HG02610 (cell line): ENCODE data around the gene NCOA1.
"Not testable (repeated sequence)": the region's sequence is repeated elsewhere in the genome, so short reads cannot be mapped to it uniquely, and the experiment has no call there.

ENCODE experiments used
- ATAC-seq: cut with Tn5 transposase; IDR thresholded peaks from one replicate; pipeline ENCODE4 v1.9.1; 2021; ENCODE audit warnings: mild to moderate bottlenecking, moderate library complexity; ENCODE audit not compliant: unreplicated experiment

The NCOA1 gene

DNA sequence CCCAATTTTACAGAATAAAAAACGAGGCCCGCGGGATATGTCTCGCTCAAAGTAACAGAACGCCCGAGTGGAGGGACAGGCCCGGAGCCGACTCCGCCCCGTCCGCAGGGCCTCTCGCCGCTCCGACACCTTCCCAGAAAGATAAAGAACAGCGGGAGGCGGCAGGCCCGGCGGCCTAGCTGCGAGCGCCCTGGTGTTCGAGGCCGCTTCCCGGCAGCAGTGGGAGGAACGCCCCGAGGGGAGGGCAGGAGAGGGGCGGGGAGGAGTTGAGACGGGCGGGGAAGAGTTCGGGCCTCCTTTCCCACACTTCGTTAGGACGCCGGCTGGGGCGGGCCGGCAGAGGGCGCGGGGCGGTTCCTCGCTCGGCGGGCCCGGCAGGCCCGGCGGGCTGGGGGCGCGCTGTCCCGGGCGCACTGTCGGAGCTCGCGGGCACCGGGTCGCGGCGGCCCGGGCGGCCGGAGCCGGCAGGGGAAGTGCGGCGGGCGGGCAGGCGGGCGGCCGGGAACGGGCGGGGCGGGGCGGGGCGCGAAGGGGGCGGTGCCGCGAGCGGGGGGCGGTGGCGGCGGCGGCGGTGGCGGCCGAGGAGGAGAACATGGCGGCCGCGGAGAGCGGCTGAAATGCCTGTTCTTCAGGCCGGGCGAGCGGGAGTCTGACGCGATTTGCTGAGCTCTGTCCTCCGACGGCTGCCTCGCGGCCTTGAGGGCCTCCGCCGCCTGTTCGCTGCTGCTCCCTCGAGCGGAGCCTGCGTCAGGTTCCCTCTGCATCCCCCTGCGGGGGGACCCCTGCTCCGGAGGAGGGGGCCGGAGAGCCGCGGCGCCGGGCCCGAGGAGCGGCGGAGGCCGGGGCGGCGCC lies at the start of gene NCOA1:
TSS of gene NCOA1 (plus strand) at position 565 of the 852 bp plus-strand sequence. CDS start 167,424 bp downstream, outside the sequence.
- peak; percentile 71 for ATAC-seq

DNA sequence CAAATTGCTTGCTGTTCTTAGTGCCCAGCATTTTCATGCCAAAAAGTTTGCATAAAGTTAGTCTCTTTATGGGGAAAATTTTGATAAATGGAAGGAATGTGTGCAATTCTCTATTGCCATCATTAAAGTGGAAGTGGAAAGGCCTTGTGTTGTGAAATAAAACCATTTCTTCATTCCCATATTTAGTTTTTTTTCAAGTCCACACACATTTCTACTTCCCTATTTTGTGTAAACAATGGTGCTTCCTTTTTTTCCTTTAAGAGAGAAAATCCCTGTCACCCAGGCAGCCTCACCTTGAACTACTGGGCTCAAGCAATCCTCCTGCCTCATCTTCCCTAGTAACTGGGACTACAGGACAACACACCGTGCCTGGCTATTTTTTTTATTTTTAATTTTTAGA lies 42.3 kb upstream of the NCOA1 start:
- ATAC-seq, result no peak

DNA sequence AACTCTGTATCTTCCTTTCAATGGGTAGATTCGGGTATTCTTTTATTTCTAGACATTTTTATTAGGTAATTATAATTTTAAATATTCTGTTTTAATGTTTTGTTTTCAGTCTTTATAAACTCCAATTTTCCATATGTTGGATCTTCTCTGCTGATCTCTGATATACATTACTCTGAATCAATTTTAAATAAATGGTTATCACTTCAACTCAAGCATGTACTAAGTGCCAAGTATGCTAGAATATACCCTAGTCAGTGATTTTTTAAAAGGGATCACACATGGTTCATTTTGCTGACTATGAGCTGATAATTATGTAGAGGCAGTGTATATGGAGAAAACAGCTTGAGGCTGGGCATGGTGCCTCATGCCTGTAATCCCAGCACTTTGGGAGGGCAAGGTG lies 41.7 kb upstream of the NCOA1 start:
- ATAC-seq, result no peak

DNA sequence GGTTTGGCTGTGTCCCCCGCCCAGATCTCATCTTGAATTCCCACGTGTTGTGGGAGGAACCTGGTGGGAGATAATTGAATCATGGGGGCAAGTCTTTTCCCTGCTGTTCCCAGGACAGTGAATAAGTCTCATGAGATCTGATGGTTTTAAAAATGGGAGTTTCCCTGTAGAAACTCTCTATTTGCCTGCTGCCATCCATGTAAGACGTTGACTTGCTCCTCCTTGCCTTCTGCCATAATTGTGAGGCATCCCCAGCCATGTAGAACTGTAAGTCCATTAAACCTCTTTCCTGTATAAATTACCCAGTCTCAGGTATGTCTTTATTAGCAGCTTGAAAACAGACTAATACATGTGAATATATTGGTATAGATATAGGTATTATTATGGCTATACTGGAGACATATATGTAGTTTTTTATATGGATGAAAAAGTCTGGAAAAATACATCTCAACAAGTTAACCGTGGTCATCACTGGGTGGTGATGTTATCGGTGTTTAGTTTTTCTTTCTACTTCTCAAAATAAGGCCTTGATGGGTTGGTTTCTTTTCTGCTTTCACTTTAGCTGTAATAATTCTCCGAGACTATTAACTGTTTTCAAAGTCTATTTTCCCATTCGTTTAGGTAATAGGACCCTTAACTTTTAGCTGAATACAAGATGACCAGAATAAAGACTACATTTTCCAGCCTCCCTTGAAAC lies 39.1 kb upstream of the NCOA1 start:
- ATAC-seq, result no peak

DNA sequence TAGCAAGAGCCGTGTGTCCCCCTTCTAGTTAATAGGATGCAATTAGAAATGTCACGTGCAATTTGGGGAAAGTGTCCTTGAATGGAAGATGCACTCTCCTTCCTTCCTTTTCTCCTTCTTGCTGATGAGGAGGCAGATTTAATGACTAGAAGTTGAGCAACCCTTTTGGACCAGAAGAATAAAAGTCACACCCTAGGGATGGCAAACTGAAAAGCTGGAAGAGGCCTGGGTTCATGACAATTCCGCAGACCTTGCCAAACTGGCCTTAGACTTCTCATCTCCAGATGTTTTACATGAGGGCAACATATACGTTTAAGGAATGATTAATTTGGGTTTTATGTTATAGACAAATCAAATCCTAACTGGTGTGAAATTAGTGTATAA lies 38.6 kb upstream of the NCOA1 start:
- ATAC-seq, result no peak

DNA sequence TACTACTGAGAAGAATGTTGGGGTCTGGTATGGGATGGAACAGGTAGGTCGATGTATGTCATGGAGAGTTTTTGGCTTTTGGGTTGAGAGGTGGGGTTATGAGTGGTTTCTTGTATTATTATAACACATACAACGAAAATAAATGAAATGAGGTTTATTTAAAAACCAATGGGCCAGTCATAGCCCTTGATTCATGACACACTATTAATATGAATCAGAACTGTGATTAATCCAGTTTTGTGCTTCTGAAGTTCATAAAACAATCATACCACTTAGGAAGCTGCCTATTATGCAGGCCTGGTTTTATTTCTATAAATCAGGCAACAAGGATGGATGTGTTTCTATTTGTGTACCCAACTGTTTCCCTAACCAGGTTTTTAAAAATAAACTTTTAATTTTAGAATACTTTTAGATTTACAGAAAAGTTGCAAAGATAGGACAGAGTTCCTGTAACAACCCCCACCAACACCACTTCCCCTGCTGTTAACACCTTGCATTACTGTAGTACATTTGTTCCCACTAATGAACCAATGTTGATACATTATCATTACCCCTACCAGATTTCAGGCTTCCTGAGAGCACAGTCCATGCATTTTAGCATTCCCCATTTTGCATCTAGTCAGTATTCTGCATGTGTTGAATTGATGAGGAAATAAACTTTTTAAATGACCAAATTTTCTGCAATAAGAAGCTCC lies 37.5 kb upstream of the NCOA1 start:
- ATAC-seq, result no peak

DNA sequence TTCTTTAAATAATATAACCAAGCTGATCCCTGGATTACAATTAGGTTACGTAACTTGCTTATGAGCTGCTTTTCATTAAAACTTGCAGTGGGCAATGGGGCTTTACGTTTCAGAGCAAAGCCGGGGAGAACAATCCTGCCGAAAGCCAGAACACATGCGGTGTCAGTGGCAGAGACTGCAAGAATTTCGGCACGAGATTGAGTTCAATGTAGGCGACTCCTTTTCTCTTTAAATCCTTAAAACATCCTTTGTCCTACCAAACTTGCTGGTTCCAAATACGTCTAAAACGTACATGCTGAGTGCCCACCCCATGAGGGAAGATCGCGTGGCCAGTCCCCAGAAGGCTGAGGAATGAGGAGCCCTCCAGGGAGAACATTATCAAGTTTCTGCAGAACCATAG lies 36.8 kb upstream of the NCOA1 start:
- ATAC-seq, result no peak

DNA sequence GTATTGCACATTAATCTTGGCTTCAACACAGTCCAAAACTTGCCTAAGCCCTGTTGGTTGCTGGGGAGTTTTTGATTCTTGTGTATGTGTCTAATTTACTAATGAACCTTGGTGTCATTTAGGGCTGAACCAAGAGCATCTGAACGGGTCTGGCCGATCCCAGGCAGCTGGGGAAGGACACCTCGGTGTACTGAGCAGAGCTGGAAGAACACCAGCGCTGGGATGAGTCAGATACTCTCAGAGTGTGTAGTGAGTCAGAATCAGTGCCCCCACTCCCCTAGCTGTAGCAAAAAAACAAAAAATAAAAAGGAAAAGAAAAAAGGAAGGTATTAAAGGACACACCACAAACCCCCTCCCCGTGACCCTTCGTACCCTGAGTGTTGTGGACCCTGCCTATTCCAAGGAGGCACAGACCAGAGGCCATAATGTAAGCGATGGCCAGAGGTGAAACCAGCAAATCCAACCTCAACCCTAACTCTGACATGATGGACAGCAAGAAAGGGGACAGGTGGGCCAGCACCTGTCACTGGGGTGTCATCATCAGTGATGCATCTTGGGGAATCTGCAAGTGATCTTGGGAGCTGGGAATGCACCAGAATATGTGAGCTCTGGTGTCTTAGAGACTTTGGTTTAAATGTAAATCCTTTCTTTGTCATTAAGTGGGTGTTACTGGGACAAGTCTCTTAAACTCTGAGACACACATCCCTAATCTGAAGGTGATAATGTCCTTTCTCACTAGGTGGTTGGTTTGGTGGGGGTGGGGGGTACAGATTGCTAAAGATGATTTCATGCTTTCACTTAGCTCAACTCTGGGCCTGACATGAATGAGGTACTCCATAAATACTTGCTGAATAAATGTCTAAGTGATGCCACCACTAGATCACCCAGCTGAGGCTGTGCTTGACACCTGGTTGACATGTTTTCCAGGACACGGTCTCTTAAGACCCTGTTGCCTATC lies 34.2 kb upstream of the NCOA1 start:
- no peak for ATAC-seq

DNA sequence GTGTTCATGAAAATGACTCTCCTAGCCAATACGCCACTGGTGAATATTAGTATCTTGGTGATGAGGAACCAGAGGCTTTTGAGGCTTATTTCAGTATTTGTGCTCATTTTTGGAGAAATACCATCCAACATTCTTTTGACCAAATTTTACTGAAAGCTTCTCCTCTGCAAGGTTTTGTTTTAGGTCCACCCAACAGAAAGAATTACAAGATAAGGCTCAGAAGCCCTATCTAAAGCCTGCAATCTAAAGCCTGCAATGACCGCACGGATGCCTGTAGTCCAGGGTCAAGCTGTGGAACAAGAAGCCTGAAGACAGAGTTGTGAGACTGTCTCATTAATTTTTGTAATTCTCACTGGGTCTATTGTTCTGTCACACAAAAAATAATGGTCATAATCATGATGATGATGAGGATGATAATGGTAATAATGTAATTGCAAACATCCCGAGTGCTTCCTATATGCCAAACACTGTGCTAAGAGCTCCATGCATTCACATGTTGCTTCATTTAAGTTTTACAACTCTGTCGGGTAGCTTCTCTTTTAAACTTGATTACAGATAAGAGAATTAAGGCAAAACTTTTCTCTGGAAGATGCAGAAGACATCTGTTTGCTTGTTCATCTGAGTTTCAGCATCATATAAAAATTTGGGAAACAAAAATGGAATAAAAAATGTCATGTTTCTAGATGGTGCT lies 33.2 kb upstream of the NCOA1 start:
- no peak for ATAC-seq

DNA sequence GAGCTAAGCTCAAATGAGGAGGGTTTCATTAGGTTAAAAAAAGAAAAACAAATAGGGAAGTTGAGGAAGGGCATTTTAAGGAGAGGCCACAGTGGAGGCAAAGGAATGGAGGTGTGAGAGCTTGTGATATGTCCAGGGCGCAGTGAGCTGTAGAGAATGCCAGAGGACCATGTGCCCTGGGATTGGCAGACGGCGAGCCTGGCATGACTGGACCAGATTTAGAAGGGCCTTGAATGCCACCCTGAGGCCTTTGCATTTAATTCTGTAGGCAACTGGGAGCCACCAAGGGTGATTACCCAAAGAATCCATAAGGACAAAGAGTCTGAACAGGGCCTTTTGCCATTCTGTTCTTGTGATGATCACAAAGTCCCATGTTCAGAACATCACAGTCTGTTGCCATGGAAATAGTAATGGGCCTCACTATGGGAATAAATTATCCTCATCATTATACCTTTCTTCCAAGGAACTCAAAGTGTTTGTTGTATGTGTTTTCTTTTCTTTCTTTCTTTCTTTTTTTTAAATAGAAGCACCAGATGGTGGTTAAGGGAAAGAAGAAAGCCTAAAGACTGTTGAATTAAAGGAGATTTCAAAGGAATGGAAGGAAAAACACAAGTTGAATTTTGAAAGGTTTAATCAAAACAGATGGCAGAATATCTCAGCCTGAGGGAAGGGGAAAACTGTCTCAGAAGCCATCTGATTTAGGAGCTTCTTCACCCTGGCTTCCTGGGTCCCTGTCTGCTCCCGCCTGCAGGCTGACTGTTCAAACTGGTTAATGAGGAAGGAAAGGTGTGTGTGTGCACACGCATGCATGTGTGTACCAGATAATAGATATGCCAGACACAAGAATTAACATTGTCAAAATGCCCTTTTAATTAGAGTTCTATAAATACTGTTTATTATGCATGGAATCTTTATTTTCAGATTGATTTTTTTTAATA lies 31.6 kb upstream of the NCOA1 start:
- no peak for ATAC-seq

DNA sequence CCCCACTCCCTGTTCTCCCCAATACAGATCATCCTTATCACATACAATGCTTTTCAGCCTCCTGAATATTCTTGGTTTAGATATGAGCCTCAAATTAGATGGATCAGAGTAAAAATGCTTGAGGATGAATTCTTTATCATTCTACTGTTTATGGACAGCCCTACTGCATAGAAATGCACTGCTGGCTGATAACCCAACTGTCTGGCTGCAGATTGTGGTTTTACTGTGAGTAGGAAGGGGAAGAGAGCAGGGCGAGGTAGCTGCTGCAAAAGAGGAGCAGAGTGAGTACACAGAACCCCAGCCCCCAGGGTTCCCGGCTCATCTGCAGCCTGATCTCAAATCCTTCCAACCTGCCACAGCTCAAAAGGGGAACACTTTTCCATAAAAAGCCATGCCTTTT lies 29.4 kb upstream of the NCOA1 start:
- ATAC-seq, result no peak

DNA sequence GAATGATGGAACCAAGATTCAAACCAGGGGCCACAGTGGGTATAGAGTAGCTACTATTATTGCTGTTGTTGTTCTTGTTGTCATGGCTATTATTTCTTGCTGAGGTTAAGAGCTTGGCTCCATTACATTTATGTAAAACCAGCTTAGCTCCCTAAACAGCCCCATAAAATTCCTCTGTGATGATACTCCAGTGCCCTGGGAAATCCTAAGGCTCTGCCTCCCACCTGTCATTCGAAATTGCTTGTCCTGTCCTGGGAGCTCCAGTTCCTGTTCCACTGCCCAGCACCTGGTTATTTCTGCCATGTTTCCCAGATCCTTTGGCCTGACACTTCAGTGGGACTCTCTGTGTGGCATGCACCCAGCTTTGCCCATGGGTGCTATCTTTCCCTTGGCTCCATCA lies 27.8 kb upstream of the NCOA1 start:
- no peak for ATAC-seq

DNA sequence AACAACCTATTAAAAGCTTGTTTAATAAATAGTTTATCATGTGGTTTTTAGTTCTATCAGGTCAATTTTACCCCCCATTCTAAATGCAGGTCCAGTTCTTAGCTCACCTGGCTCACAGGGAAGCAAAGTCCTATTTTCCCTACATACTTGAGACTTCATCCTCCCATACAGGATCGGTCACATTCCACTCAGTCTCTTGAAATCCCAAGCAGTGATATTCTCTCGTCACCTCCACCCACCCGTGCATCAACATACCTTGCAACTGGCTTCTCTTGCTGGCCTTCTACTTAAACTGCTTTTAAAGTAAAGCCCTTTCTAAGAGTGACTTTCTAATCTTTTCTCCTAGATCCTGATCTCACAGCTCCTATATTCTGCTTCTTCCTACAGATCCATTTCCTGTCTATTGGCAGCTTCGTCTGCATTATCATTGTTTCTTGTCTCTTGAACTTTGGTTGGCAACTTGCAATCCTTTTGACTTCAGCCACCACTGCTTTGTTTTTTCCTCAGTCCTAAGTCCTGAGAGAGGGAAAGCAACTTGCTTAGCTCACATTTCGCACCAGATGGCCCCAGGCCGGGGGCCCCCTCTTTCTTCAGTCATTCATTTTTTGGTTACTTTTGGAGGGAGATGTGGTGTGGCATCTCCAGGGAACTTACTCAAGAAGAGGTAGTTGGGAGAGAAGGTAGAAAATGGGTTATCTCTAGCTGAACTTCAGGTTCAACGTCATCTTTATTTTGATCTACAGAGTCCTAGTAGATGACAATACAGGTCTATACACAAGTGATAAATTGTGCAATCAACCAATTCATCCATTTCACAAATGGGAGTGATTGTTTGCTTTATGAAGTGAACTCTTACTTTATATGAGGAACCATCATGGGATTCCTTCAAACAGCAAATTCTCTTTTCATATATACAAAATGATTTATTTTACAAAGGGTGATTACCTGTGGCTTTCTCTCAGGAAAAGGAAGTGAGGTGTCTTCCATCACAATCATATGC lies 23.9 kb upstream of the NCOA1 start:
- ATAC-seq, result no peak

DNA sequence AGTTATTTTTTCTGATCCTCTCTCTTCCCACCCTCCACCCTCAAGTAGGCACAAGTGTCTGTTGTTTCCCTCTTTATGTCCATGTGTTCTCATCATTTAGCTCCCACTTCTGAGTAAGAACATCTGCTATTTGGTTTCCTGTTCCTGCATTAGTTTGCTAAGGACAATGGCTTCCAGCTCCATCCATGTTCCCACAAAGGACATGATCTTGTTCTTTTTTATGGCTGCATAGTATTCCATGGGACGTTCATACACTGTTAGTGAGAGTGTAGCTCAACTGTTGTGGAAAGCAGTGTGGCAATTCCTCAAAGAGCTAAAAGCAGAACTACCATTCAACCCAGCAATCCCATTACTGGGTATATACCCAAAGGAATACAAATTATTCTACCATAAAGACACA lies 22.6 kb upstream of the NCOA1 start:
- ATAC-seq, result not testable (repeated sequence)

DNA sequence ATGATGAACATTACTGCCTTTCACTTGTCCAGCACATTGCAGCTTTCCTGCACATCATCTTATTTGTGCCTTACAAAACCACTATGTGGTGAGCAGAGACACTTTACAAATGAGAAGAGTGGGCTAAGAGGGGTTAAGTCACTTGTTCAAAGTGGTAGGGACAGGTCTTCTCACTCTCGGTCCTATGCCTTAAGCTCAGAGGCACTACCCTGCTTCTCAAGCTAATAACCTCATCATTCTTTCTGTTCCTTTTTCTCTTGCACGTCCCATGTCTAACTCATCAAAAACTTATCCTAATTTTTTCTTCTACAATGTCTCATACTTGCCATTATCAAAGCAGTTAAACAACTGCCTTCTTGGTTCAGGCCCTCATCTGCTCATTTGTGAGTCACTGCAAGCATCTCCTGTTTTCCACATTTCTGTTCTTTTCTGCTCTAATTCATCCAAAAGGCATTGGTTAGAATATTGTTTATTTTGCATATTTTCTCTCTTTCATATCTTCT lies 21.9 kb upstream of the NCOA1 start:
- ATAC-seq, result no peak

DNA sequence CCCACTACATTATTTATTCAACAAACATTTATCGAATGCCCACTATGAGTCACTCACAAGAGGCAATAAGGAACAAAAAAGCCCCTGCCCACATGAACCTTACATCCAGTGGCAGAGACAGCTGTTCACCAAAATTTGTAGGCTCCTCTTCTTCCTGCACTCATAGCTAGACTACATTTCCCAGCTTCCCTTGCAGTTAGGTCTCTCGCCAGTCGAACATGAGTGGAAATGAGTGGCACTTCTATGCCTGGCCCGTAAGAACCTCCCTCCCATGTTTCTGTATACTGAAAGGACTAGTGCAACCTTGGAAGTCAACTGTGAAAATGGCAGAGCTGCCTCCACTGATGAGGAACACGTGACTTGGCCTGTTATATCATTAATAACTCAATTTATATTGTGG lies 19.4 kb upstream of the NCOA1 start:
- no peak for ATAC-seq

DNA sequence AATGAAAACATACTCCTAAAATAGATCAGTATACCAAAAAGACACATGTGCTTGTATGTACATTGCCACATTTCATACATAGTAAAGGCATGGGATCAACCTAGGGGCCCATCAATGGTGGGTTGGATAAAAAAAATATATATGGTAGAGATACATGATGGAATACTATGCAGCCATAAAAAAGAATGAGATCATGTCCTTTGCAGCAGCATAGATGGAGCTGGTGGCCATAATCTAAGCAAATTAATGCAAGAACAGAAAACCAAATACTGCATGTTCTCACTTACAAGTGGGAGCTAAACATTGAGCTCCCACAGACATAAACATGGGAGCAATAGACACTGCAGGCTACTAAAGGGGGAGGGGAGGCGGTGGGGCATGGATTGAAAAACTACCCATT lies 18.6 kb upstream of the NCOA1 start:
- no peak for ATAC-seq

DNA sequence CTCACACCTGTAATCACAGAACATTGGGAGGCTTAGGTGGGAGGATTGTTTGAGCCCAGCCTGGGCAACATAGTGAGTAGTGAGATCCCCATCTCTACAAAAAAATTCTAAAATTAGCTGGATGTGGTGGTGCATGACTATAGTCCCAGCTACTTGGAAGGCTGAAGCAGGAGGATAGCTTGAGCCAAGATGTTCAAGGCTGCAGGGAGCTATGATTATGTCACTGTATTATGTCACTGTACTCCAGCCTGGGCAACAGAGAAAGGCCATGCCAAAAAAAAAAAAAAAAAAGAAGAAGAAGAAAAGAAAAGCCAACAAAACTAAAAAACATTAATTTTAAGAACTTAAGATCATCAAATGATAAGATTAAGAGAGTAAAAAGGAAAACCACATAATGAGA lies 17.4 kb upstream of the NCOA1 start:
- no peak for ATAC-seq
